ES-I3 (cell line): ENCODE measurements around the gene ABCC1.

Source experiments
- H3K36me3 ChIP-seq: 2 replicates; pipeline ENCODE4 v1.6.1; 2013; ENCODE audit warnings: mild to moderate bottlenecking, low read length, control low read depth, moderate library complexity; ENCODE audit not compliant: insufficient read depth
- H3K4me1 ChIP-seq: 2 replicates; pipeline ENCODE4 v1.6.1; 2013; ENCODE audit warnings: mild to moderate bottlenecking, control low read depth, low read length; ENCODE audit not compliant: insufficient read depth
- H3K9ac ChIP-seq: 2 replicates; pipeline ENCODE4 v1.6.1; 2013; ENCODE audit warnings: low read depth, mild to moderate bottlenecking, low read length, moderate library complexity
- H3K9me3 ChIP-seq: 2 replicates; pipeline ENCODE4 v1.6.1; 2013; ENCODE audit warnings: mild to moderate bottlenecking, low read length, moderate library complexity; ENCODE audit not compliant: control insufficient read depth, insufficient read depth

ABCC1 gene

DNA sequence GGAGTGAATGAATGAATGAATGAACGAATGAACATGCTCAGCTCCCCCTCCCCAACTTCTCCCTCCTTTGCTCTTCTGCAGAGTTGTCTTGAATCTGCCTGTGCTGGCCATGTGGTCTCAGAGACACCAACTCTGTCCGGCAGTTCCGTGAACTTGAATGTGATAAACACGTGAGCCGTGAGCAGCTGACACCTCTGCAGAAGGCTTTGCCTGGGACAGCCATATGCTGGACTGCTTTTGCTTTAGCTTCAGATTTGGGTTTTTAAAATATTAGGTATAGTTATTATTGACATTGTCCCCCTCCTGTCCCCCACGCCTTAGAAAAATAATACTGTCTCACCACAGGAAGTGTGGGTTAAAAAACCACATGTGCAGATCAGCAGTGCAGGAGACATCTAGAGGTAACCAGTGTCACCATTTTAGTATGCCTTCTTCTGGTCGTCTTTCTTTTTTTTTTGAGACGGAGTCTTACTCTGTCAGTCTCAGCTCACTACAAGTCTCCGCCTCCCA, 83.8 kb downstream of the ABCC1 start:
- no peaks in the 10 kb centered on the region for H3K9me3 ChIP-seq
- peaks cover 13% of the 10 kb centered on the region for H3K36me3 ChIP-seq
- no peak overlapping the region for H3K9ac ChIP-seq
- H3K4me1 ChIP-seq = no peaks in the 10 kb centered on the region

DNA sequence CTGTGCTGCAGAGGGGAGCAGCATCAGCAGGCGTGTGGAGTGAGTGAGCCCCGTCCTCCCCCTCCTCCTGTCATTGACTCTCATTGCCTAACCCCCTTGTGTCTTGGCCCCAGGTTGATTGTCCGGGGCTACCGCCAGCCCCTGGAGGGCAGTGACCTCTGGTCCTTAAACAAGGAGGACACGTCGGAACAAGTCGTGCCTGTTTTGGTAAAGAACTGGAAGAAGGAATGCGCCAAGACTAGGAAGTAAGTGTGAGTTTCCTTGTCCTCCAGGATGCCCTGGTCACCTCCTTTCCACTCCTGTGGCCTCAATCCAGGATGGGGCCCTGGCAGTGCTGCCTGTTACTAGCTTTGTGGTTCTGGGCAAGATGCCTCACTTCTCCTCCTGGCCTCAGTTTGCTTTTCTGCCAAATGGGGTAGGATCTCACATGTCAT, 87.0 kb downstream of the ABCC1 start:
- Histone ChIP-seq H3K9ac (no peak overlapping the region), H3K9me3 (no peaks in the 10 kb centered on the region), H3K36me3 (peaks cover 18% of the 10 kb centered on the region)

DNA sequence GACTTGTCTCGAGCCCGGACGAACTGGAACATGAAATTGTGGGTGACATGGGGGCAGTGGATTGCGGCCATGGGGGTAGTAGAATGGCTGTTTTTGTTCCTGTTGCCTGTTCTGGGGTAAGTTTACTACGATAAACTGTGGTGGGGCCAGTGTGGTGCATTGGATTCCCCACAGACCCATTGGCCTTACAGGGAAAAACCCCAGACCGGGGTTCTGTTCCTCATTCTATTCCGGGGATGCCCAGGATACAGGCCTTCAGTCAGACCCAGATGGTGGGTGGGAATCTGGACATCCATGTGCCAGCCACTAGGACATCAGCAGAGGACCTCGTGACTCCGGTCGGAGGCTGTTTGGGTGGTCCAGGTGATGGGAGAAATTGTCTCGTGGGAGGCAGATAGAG, 88.1 kb downstream of the ABCC1 start:
- peaks cover 7% of the 10 kb centered on the region; the same call in 1 of the 2 replicates for H3K4me1 ChIP-seq
- H3K9me3 ChIP-seq = no peaks in the 10 kb centered on the region
- H3K9ac ChIP-seq = no peak overlapping the region
- H3K36me3 ChIP-seq = peaks cover 18% of the 10 kb centered on the region

More for the DNA sequence above, 87.0 kb downstream of the ABCC1 start:
- H3K4me1 ChIP-seq = peaks cover 6% of the 10 kb centered on the region; the same call in 1 of the 2 replicates

DNA sequence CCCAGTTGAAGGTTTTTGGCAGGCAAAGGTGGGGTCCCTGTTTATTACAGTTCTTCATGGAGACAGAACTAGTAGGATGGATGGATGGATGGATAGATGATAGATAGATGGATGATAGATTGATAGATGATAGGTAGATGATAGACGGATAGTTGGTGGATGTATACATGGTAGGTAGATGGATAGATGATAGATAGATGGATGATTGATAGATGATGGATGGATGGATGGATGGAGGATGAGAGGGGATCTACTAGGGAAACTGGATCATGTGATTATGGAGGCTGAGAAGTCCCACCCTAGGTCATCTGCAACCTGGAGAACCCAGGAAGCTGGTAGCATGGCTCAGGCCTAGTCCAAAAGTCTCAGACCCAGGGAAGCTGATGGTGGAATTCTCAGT, 88.6 kb downstream of the ABCC1 start:
- Histone ChIP-seq H3K36me3 (peaks cover 18% of the 10 kb centered on the region), H3K9ac (no peak overlapping the region), H3K4me1 (peaks cover 7% of the 10 kb centered on the region; the same call in 1 of the 2 replicates), H3K9me3 (no peaks in the 10 kb centered on the region)

DNA sequence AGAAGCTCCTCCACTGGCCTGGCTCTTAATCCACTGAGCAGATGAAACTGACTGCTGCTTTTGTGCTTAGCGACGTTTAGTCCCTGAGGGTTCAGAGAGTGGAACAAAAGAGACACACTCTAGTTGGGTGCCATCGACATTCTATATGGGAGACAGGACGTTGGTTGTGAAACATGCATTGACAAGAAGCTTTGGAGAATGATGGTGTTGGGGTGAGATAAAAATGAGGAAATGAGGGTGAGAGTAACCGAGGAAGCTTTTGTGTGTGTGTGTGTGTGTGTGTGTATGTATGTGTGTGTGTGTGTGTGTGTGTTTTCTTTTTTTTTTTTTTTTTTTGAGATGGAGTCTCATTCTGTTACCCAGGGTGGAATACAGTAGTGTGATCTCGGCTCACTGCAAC, 89.5 kb downstream of the ABCC1 start:
- Histone ChIP-seq H3K4me1 (peaks cover 7% of the 10 kb centered on the region; the same call in 1 of the 2 replicates), H3K36me3 (peaks cover 18% of the 10 kb centered on the region), H3K9me3 (no peaks in the 10 kb centered on the region), H3K9ac (no peak overlapping the region)

DNA sequence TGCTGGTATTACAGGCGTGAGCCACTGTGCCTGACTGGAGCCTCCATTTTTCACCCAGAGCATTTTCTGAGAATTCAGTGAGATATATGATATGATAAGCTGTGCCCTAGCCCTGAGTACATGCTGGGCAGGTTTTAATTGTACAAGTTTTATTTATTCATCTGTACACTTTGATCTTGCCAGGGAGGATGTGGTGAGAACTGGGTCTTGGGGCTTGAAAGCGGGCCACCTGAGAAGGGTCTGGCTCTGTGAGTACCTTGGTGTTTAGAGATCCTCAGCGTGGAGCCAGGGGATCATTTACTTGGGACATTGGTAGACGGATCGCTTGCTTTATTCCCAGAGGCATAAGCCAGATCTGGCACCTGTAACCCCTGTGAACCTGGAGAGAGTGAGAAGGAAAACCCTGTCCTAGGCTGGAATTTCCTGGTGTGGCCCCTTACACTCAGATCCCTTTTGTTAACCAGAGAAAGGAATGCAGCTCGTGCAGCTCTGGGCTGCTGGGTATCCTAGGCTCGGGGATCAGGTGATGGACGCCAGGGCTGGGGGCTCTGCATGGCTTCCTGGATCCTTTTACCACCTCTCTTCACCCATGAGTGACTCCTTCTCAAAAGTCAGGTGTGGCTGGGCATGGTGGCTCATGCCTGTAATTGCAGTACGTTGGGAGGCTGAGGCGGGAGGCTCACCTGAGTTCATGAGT, 91.9 kb downstream of the ABCC1 start:
- no peak overlapping the region for H3K9ac ChIP-seq
- H3K9me3 ChIP-seq = no peaks in the 10 kb centered on the region
- peaks cover 7% of the 10 kb centered on the region; the same call in 1 of the 2 replicates for H3K4me1 ChIP-seq
- H3K36me3 ChIP-seq = peaks cover 19% of the 10 kb centered on the region

DNA sequence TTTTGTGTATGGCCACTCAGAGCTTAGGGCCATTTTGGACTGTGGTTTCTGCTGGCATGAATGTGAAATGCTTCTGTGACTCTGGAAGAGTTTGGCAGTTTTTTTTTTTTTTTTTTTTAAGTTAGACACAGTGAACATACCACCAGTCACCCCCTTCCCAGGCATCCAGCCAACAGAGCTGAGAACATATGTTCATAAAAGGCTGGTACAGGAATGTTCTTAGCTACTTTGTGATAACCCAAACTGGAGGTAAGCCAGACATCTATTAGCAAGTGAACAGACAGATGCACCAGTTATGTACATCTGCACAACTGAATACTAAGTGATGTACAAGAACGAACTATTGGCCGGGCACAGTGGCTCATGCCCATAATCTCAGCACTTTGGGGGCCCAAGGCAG, 92.7 kb downstream of the ABCC1 start:
- Histone ChIP-seq H3K9me3 (no peaks in the 10 kb centered on the region), H3K9ac (no peak overlapping the region), H3K4me1 (peaks cover 7% of the 10 kb centered on the region; the same call in 1 of the 2 replicates), H3K36me3 (peaks cover 19% of the 10 kb centered on the region)

DNA sequence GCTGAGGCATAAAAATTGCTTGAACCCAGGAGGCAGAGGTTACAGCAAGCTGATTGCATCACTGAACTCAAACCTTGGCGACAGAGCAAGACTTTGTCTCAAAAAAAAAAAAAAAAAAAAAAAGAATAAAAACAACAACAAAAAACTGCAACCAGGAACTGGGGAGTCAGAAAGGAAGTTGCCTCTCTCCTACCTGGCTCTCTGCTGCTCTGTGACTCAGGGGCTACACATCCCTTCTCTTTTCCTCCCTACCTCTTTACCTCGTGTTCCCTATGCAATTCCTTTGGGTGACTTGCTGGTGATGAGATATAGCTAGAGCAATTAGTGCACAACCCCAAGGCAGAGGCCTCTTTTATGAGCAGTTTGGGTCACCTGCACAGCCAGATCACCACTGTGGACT, 95.9 kb downstream of the ABCC1 start:
- H3K9me3 ChIP-seq = no peaks in the 10 kb centered on the region
- peaks cover 22% of the 10 kb centered on the region for H3K36me3 ChIP-seq
- H3K4me1 ChIP-seq = peaks cover 7% of the 10 kb centered on the region; the same call in 1 of the 2 replicates
- H3K9ac ChIP-seq = no peak overlapping the region

DNA sequence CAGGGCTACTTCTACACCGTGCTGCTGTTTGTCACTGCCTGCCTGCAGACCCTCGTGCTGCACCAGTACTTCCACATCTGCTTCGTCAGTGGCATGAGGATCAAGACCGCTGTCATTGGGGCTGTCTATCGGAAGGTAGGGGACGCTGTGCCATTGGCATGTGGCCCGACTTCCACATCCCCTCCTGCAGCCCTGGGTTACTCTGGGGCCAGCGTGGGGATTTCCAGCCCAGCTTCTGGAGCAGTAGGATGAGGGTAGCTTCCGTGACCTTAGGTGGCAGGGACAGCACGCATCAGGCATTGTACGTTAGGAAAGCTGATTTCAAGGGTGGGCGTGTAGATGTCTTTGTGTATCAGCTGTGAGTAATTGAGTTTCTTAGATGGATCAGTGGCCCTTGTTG, 96.5 kb downstream of the ABCC1 start:
- Histone ChIP-seq H3K9me3 (no peaks in the 10 kb centered on the region), H3K36me3 (peaks cover 25% of the 10 kb centered on the region)

DNA sequence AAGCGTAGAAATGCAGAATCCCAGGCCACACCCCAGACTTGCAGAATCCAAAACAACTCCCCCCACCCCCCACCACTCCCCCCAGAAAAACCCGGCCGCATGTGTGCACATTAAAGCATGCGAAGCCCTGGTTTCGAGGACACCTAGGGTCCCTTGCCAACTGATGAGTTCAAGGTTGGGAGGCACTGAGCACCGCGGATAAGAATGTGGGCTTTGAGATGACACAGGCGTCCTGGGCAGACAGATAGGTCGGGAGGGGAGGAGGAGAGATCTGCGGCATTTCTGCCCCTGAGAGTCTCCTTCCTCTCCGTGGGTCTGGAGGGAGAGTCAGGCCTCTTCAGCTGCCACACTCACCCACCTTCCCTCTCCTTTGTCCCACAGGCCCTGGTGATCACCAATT, 98.3 kb downstream of the ABCC1 start:
- Histone ChIP-seq H3K9me3 (no peaks in the 10 kb centered on the region), H3K9ac (no peak overlapping the region), H3K4me1 (no peaks in the 10 kb centered on the region), H3K36me3 (peaks cover 35% of the 10 kb centered on the region)

More for the DNA sequence above, 96.5 kb downstream of the ABCC1 start:
- Histone ChIP-seq H3K4me1 (peaks cover 6% of the 10 kb centered on the region; the same call in 1 of the 2 replicates), H3K9ac (no peak overlapping the region)

DNA sequence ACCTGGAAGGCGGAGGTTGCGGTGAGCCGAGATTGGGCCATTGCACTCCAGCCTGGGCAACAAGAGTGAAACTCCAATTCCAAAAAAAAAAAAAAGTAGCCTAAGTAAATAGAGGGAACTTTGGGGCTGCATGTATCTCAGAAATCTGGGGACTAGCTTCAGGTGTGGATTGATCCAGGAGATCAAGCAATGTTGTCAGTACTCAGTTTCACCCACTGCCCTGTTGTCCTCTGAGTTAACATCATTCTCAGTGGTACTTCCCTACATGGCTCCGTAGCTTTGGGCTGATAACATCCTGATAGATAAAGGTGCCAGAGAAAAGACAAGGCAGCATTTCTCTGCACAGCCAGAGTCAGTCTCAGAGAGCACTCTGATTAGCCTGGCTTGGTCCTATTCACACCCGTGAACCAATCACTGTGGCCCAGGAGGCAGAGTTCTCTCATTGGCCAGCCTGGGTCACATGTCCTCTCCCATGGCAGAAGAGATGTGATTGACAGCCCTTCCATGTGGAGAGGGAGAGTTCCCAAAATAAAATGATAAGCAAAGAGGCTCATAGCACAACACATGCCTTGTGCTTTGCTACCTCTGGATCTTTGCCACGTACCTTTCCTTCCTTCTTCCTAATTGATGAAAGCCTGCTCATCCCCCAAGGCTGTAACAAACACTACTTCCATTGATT, 99.6 kb downstream of the ABCC1 start:
- no peaks in the 10 kb centered on the region for H3K9me3 ChIP-seq
- H3K4me1 ChIP-seq = no peaks in the 10 kb centered on the region
- peaks cover 36% of the 10 kb centered on the region for H3K36me3 ChIP-seq
- H3K9ac ChIP-seq = no peak overlapping the region

DNA sequence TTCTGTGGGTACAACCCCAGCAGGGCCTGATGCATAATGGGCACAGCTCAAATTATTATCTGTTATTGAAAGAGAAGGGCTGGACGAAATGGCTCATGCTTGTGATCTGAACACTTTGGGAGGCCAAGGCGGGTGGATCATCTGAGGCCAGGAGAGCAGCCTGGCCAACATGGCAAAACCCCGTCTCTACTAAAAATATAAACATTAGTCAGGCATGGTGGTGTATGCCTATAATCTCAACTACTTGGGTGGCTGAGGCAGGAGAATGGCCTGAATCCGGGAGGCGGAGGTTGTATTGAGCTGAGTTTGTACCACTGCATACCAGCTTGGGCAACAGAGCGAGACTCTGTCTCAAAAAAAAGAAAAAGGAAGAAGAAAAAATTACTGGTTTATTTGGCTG, 100.7 kb downstream of the ABCC1 start:
- Histone ChIP-seq H3K4me1 (no peaks in the 10 kb centered on the region), H3K36me3 (peaks cover 36% of the 10 kb centered on the region), H3K9ac (no peak overlapping the region), H3K9me3 (no peaks in the 10 kb centered on the region)

DNA sequence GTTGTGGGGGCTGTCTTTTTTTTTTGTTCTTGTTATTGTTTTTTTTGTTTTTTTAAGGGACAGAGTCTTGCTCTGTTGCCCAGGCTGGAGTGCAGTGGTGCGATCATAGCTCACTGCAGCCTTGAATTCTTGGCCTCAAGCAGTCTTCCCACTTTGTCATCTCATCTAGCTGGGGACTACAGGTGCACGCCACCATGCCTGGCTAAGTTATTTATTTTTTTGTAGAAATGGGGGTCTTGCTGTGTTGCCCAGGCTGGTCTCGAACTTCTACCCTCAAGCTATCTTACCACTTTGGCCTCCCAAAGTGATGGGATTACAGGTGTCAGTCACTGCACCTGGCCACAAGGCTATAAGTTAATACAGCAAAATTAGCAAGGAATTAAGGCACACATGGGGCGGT, 101.7 kb downstream of the ABCC1 start:
- Histone ChIP-seq H3K4me1 (no peaks in the 10 kb centered on the region), H3K36me3 (peaks cover 33% of the 10 kb centered on the region), H3K9ac (no peak overlapping the region), H3K9me3 (no peaks in the 10 kb centered on the region)

DNA sequence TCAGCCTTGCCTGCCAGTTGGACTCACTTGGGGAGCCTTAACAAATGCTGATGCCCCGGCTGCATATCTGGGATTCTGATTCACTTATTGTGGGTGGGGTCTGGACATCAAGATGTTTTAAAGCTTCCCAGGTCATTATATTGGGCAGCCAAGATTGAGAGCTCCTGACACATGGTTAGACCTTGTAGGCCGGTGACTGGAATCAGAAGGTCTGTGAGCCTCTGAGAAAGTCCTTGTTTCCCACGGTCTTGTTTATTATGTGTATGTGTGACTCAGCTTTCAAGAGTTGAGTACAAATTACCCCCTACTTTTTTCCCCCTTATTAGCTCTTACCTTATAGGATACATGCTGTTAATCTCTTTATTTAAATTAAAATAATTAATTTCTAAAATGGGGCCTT, 103.5 kb downstream of the ABCC1 start:
- H3K9me3 ChIP-seq = no peaks in the 10 kb centered on the region
- H3K4me1 ChIP-seq = no peaks in the 10 kb centered on the region
- H3K36me3 ChIP-seq = peaks cover 26% of the 10 kb centered on the region
- H3K9ac ChIP-seq = no peak overlapping the region

DNA sequence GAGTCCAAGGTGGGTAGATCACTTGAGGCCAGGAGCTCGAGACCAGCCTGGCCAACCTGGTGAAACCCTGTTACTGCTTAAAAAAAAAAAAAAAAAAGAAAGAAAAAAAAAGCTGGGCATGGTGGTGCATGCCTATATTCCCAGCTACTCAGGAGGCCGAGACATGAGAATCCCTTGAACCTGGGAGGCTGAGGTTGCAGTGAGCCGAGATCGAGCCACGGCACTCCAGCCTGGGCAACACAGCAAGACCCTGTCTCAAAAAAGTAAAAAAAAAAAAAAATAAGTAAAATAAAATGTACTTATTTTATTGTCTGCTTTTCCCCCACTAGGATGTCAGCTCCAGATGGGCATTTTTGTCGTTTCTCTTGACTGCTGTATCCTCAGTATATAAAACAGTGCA, 107.7 kb downstream of the ABCC1 start:
- Histone ChIP-seq H3K36me3 (peaks cover 19% of the 10 kb centered on the region), H3K4me1 (no peaks in the 10 kb centered on the region), H3K9me3 (no peaks in the 10 kb centered on the region), H3K9ac (no peak overlapping the region)
